ENCODE data around the gene SLIRP. TPM values are rescaled to one million over a fixed set of nuclear protein-coding genes. Genes with fewer than 3 reads are reported as not detected.
A peak's percentile ranks its signal among the peaks of the same experiment; 100 is the strongest.

Gene SLIRP
- total and polyA plus RNA-seq, 2 experiments from 2014 or later: 147 to 417 TPM

DNA sequence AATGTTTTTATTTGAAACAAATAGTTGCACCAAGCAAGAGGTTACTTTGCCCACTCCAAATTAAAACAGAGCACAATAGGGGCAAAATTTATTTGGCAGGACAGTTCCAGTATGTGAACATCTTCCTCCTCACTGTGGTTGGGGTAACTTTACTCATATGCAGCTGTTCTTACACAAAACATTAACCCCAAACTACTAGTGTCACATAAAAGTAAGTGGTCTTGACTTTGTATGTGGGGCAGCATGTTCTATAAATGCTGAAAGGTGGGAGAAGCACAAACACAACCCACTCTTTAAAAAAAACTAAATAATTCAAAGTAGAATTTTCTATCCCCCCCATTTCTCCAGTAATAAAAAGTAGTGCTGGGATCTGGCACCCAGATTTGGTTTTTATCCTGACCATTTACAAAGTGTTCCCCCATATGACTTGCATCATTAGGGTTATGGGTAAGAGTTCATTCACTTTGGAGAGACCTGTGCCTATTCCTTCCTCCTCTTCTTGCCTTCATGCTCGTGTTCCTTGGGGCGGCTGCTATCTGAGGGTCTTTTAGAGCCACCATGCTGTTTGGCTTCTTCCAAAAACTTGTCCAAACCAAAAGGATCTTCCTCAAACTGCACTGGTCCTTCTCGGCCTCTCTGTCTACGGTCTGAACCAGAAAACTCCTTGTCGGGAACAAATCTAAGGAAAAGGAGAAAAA is 9.9 kb downstream of the SLIRP start:
- Histone ChIP-seq H3K4me3 (no peak overlapping the region), H4K20me1 (ENCODE audit: insufficient read depth) (no peaks in the 10 kb centered on the region), H3F3A (ENCODE audit: insufficient read depth) (peaks cover 45% of the 10 kb centered on the region), H3K27me3 (replicated peaks; ENCODE audit: insufficient read depth) (no peaks in the 10 kb centered on the region), H3K79me2 (ENCODE audit: insufficient read depth) (peaks cover 41% of the 10 kb centered on the region), H3K9me2 (ENCODE audit: insufficient read depth) (no peaks in the 10 kb centered on the region), H3K9me3 (ENCODE audit: low read depth) (no peaks in the 10 kb centered on the region), H3K27ac (no peak overlapping the region), H2AFZ (no peak overlapping the region), H3K36me3 (ENCODE audit: low read depth) (peaks cover 80% of the 10 kb centered on the region), H3K4me1 (ENCODE audit: insufficient read depth) (no peaks in the 10 kb centered on the region), H3K4me2 (ENCODE audit: unreplicated experiment) (no peak overlapping the region), H3K9ac (no peak overlapping the region)
- WGBS, 2 experiments (ENCODE audit: low coverage in 1 of 2, low lambda C conversion rate in 2 of 2, missing lambda C conversion rate in 2 of 2): 95 to 97% methylated on average over 5 of the region's 5 CpGs
- no peak for TF ChIP-seq EZH2 (IDR thresholded peaks at IDR 0.05; ENCODE audit: insufficient read depth, poor library complexity, severe bottlenecking)
- no peak for TF ChIP-seq EZH2phosphoT487 (IDR thresholded peaks at IDR 0.05; ENCODE audit: insufficient read depth, low read depth)
- no peak for DNase-seq
- in situ Hi-C loops (cut with MboI): no loop called here

DNA sequence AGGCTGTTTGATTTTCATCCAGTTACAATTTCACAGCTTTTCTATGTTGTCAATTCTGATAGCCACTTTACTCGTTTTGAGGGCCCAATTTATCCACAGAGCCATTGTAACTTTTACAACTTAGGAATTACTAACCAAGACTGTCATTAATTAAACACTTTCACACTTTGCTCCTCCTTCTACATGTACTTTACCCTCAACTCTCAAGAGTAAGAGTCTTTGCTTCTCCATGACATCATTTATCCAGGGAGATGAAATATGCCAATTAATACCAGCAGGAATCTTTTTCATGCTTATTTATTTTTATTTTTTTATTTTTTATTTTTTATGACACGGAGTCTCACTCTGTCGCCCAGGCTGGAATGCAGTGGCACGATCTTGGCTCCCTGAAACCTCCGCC is 13.5 kb downstream of the SLIRP start:
- no peak overlapping the region for H3K9ac ChIP-seq
- no peaks in the 10 kb centered on the region for H3K4me1 ChIP-seq (ENCODE audit: insufficient read depth)
- H3K9me2 ChIP-seq (ENCODE audit: insufficient read depth): no peaks in the 10 kb centered on the region
- no peaks in the 10 kb centered on the region for H4K20me1 ChIP-seq (ENCODE audit: insufficient read depth)
- H3K27me3 ChIP-seq (replicated peaks; ENCODE audit: insufficient read depth): no peaks in the 10 kb centered on the region
- no peak overlapping the region for H2AFZ ChIP-seq
- H3K79me2 ChIP-seq (ENCODE audit: insufficient read depth): peaks cover 26% of the 10 kb centered on the region; the same call in 1 of the 2 replicates
- no peak for DNase-seq
- in situ Hi-C loops (cut with MboI): no loop called here
- H3K4me2 ChIP-seq (ENCODE audit: unreplicated experiment): no peak overlapping the region
- WGBS, 2 experiments (ENCODE audit: low coverage in 1 of 2, low lambda C conversion rate in 2 of 2, missing lambda C conversion rate in 2 of 2): 74 to 79% methylated on average over 5 of the region's 5 CpGs
- no peak for TF ChIP-seq EZH2phosphoT487 (IDR thresholded peaks at IDR 0.05; ENCODE audit: insufficient read depth, low read depth)
- no peak for TF ChIP-seq EZH2 (IDR thresholded peaks at IDR 0.05; ENCODE audit: insufficient read depth, poor library complexity, severe bottlenecking)
- no peak overlapping the region for H3K27ac ChIP-seq
- no peak overlapping the region for H3K4me3 ChIP-seq
- H3K36me3 ChIP-seq (ENCODE audit: low read depth): peaks cover 86% of the 10 kb centered on the region
- no peaks in the 10 kb centered on the region for H3K9me3 ChIP-seq (ENCODE audit: low read depth)
- H3F3A ChIP-seq (ENCODE audit: insufficient read depth): peaks cover 35% of the 10 kb centered on the region

DNA sequence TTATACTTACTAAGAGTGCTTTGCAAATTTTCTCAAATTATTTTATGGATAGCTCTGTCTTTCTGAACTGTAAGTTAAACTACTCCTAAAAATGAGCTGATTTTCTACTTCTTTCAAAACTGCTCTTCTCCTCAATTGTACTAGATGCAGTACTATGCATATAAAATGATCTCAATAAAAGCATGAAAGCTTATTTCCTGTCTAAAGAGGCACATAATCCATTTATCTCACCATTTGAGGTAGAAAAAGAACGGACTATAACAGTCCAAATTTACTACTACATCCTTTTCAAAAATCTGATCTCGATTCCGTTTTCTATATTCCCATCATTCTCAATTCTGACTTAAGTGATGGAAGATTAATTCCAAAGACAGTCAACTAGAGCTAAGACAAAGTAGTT is 14.4 kb downstream of the SLIRP start:
- WGBS, 2 experiments (ENCODE audit: low coverage in 1 of 2, low lambda C conversion rate in 2 of 2, missing lambda C conversion rate in 2 of 2): 97% methylated on average over 3 of the region's 3 CpGs
- peaks cover 84% of the 10 kb centered on the region for H3K36me3 ChIP-seq (ENCODE audit: low read depth)
- peaks cover 32% of the 10 kb centered on the region for H3F3A ChIP-seq (ENCODE audit: insufficient read depth)
- H3K9ac ChIP-seq: no peak overlapping the region
- H3K4me3 ChIP-seq: no peak overlapping the region
- no peaks in the 10 kb centered on the region for H4K20me1 ChIP-seq (ENCODE audit: insufficient read depth)
- no peaks in the 10 kb centered on the region for H3K27me3 ChIP-seq (replicated peaks; ENCODE audit: insufficient read depth)
- no peak overlapping the region for H3K4me2 ChIP-seq (ENCODE audit: unreplicated experiment)
- TF ChIP-seq EZH2phosphoT487 (IDR thresholded peaks at IDR 0.05; ENCODE audit: insufficient read depth, low read depth) (no peak), EZH2 (IDR thresholded peaks at IDR 0.05; ENCODE audit: insufficient read depth, poor library complexity, severe bottlenecking) (no peak)
- in situ Hi-C loops (cut with MboI): no loop called here
- no peaks in the 10 kb centered on the region for H3K9me2 ChIP-seq (ENCODE audit: insufficient read depth)
- H2AFZ ChIP-seq: no peak overlapping the region
- H3K9me3 ChIP-seq (ENCODE audit: low read depth): no peaks in the 10 kb centered on the region
- no peak for DNase-seq
- no peak overlapping the region for H3K27ac ChIP-seq
- no peaks in the 10 kb centered on the region for H3K4me1 ChIP-seq (ENCODE audit: insufficient read depth)
- H3K79me2 ChIP-seq (ENCODE audit: insufficient read depth): peaks cover 30% of the 10 kb centered on the region; the same call in 1 of the 2 replicates

DNA sequence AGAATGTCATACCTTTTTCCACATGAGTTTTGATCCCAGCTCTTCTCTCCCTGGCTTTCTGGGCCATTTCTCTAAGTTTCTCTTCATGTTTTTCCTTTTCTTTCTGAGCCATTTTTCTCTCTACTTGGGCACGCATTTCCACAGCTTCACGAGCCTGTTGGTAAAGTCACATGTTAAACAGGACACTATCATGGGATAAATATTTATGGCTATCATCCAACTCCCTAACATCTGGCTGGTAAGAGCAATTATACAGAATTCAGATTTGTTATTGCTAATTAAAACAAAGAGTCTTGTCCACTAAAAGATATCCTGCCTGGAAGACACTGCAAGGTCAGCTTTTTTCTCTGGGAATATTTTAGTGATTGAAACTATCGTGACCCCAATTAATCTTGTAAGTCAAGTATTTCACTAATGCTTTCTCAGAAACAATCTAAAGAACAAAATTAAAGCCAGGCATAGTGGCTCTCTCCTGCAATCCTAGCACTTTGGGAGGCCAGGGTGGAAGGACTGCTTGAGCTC is 23.1 kb downstream of the SLIRP start:
- TF ChIP-seq EZH2 (IDR thresholded peaks at IDR 0.05; ENCODE audit: insufficient read depth, poor library complexity, severe bottlenecking) (no peak), EZH2phosphoT487 (IDR thresholded peaks at IDR 0.05; ENCODE audit: insufficient read depth, low read depth) (no peak)
- Histone ChIP-seq H3F3A (ENCODE audit: insufficient read depth) (no peaks in the 10 kb centered on the region; the same call in 1 of the 2 replicates), H3K79me2 (ENCODE audit: insufficient read depth) (peaks cover 65% of the 10 kb centered on the region), H3K9ac (no peak overlapping the region), H3K4me2 (ENCODE audit: unreplicated experiment) (no peak overlapping the region), H3K36me3 (ENCODE audit: low read depth) (peaks cover 86% of the 10 kb centered on the region), H3K4me1 (ENCODE audit: insufficient read depth) (no peaks in the 10 kb centered on the region), H3K9me3 (ENCODE audit: low read depth) (no peaks in the 10 kb centered on the region), H2AFZ (no peak overlapping the region), H3K9me2 (ENCODE audit: insufficient read depth) (no peaks in the 10 kb centered on the region), H3K27me3 (replicated peaks; ENCODE audit: insufficient read depth) (no peaks in the 10 kb centered on the region), H4K20me1 (ENCODE audit: insufficient read depth) (no peaks in the 10 kb centered on the region), H3K27ac (no peak overlapping the region), H3K4me3 (no peak overlapping the region)
- peak; percentile 32 for DNase-seq
- 40 to 53% methylated on average over 3 of the region's 3 CpGs for WGBS, 2 experiments (ENCODE audit: low coverage in 1 of 2, low lambda C conversion rate in 2 of 2, missing lambda C conversion rate in 2 of 2)
- in situ Hi-C loops (cut with MboI): no loop called here

Measured in GM23248 (cell line).